ENCODE measurements around the gene LILRA2. TPM values are rescaled to one million over a fixed set of nuclear protein-coding genes. Genes with fewer than 3 reads are reported as not detected.
"Not testable (repeated sequence)": the region's sequence is repeated elsewhere in the genome, so short reads cannot be mapped to it uniquely, and the experiment has no call there.

Gene LILRA2
- total and polyA plus RNA-seq, 2 experiments from 2014 or later, result not detected

- H3K36me3 Mint-ChIP-seq (ENCODE audit: low read depth), result peaks cover 45% of the 10 kb centered on the region
- not testable (repeated sequence) for H3K79me2 ChIP-seq (replicated peaks; ENCODE audit: insufficient read depth); H3K36me3 ChIP-seq (ENCODE audit: insufficient read depth); H2AFZ ChIP-seq; H3K4me3 Mint-ChIP-seq; H3K27me3 ChIP-seq (ENCODE audit: insufficient read depth); H3K27me3 Mint-ChIP-seq (ENCODE audit: insufficient read depth, low read depth, poor library complexity); H3K4me1 ChIP-seq (ENCODE audit: insufficient read depth); DNase-seq (ENCODE audit: low spot score); H3K4me2 ChIP-seq; H3K9me2 ChIP-seq (ENCODE audit: insufficient read depth); H3K27ac ChIP-seq (ENCODE audit: low read depth); H3K27ac Mint-ChIP-seq; H3K4me1 Mint-ChIP-seq; H3K4me3 ChIP-seq; ATAC-seq; H4K20me1 ChIP-seq (replicated peaks; ENCODE audit: insufficient read depth); H3F3A ChIP-seq (replicated peaks; ENCODE audit: low read depth)
- H3K9me3 Mint-ChIP-seq, result peaks cover 89% of the 10 kb centered on the region
These were observed 50.6 kb downstream of the LILRA2 start for GRCh38 chr19:54624234-54624633.

GRCh38 chr19:54624934-54625730 is 51.5 kb downstream of the LILRA2 start:
- H3K4me3 ChIP-seq; H3F3A ChIP-seq (replicated peaks; ENCODE audit: low read depth); H3K4me1 ChIP-seq (ENCODE audit: insufficient read depth); H3K27ac Mint-ChIP-seq; H3K27me3 ChIP-seq (ENCODE audit: insufficient read depth); H3K4me3 Mint-ChIP-seq; H3K9me2 ChIP-seq (ENCODE audit: insufficient read depth); H3K36me3 ChIP-seq (ENCODE audit: insufficient read depth); DNase-seq (ENCODE audit: low spot score); H3K4me1 Mint-ChIP-seq; H2AFZ ChIP-seq; H3K79me2 ChIP-seq (replicated peaks; ENCODE audit: insufficient read depth); H3K27me3 Mint-ChIP-seq (ENCODE audit: insufficient read depth, low read depth, poor library complexity); H3K4me2 ChIP-seq; ATAC-seq; H3K27ac ChIP-seq (ENCODE audit: low read depth); H4K20me1 ChIP-seq (replicated peaks; ENCODE audit: insufficient read depth): not testable (repeated sequence)
- peaks cover 90% of the 10 kb centered on the region for H3K9me3 Mint-ChIP-seq
- peaks cover 48% of the 10 kb centered on the region for H3K36me3 Mint-ChIP-seq (ENCODE audit: low read depth)

- Histone ChIP-seq H3F3A (replicated peaks; ENCODE audit: low read depth) (no peaks in the 10 kb centered on the region), H2AFZ (no peak overlapping the region), H3K79me2 (replicated peaks; ENCODE audit: insufficient read depth) (no peaks in the 10 kb centered on the region), H3K36me3 (ENCODE audit: insufficient read depth) (no peaks in the 10 kb centered on the region), H3K27ac (ENCODE audit: low read depth) (no peak overlapping the region), H4K20me1 (replicated peaks; ENCODE audit: insufficient read depth) (no peaks in the 10 kb centered on the region), H3K9me2 (ENCODE audit: insufficient read depth) (no peaks in the 10 kb centered on the region), H3K4me2 (no peak overlapping the region), H3K4me3 (no peak overlapping the region), H3K4me1 (ENCODE audit: insufficient read depth) (no peaks in the 10 kb centered on the region), H3K27me3 (ENCODE audit: insufficient read depth) (no peaks in the 10 kb centered on the region)
- Mint-ChIP-seq H3K4me1 (no peaks in the 10 kb centered on the region), H3K9me3 (peaks cover 93% of the 10 kb centered on the region), H3K27ac (no peak overlapping the region), H3K4me3 (no peak overlapping the region), H3K36me3 (ENCODE audit: low read depth) (peaks cover 44% of the 10 kb centered on the region), H3K27me3 (ENCODE audit: insufficient read depth, low read depth, poor library complexity) (no peaks in the 10 kb centered on the region)
- ATAC-seq (no peak), DNase-seq (ENCODE audit: low spot score) (no peak)
- TF ChIP-seq ZNF462 (CRISPR knock-in tag; IDR thresholded peaks at IDR 0.05) (no peak), EZH2 (IDR thresholded peaks at IDR 0.05; ENCODE audit: low read depth, unreplicated experiment) (no peak), JUNB (IDR thresholded peaks at IDR 0.05; ENCODE audit: unreplicated experiment) (no peak), POLR2AphosphoS5 (IDR thresholded peaks at IDR 0.05; ENCODE audit: low read depth) (no peak), REST (IDR thresholded peaks at IDR 0.05; ENCODE audit: unreplicated experiment) (no peak), ZNF331 (CRISPR knock-in tag; IDR thresholded peaks at IDR 0.05; ENCODE audit: low read depth) (no peak), EZH2phosphoT487 (IDR thresholded peaks at IDR 0.05; ENCODE audit: unreplicated experiment) (no peak)
These were observed 53.2 kb downstream of the LILRA2 start for GRCh38 chr19:54626757-54627156.
